Esophagus squamous epithelium (tissue), 4 donors: Measurements from ENCODE around the gene BRSK2.

Source experiments
- CTCF ChIP-seq, 6 experiments: fragments of 450-650 bp in 4 of 6; fragments of 200-600 bp in 2 of 6; sonication (generic) in 2 of 6; IDR thresholded peaks; one replicate each; pipeline ENCODE4 v1.5.1; 2016 to 2019; ENCODE audit warnings: antibody characterized with exemption in 6 of 6, mild to moderate bottlenecking in 4 of 6, moderate library complexity in 4 of 6
- POLR2A ChIP-seq, 4 donors: fragments of 450-650 bp; IDR thresholded peaks; one replicate each; pipeline ENCODE4 v1.6.1; 2017; ENCODE audit warnings: antibody characterized with exemption in 4 of 4, mild to moderate bottlenecking in 4 of 4, moderate library complexity in 3 of 4

DNA sequence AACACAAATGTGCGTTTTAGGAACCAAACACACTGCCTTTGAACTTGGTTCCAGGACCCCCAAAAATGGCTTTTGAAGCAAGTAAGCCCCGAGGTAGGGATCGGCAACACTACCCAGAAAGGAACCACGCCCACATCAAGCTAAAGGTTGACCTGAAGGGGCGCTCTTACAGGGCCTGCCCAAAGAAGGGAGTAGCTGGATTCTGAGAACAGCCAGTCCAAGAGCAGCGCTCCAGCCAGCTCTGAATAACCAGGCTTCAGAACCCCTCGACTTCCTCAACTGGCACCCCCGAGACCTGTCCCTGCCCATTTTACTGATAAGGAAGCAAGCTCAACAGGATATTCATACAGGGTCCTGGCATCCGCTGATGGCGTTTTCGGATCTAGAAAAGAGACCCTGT lies 115.7 kb downstream of the BRSK2 start:
- TF ChIP-seq CTCF (IDR thresholded peaks at IDR 0.05) (no peak), POLR2A (IDR thresholded peaks at IDR 0.05) (no peak)
